Measurements from ENCODE around the gene SH3GL1.

SH3GL1 gene

DNA sequence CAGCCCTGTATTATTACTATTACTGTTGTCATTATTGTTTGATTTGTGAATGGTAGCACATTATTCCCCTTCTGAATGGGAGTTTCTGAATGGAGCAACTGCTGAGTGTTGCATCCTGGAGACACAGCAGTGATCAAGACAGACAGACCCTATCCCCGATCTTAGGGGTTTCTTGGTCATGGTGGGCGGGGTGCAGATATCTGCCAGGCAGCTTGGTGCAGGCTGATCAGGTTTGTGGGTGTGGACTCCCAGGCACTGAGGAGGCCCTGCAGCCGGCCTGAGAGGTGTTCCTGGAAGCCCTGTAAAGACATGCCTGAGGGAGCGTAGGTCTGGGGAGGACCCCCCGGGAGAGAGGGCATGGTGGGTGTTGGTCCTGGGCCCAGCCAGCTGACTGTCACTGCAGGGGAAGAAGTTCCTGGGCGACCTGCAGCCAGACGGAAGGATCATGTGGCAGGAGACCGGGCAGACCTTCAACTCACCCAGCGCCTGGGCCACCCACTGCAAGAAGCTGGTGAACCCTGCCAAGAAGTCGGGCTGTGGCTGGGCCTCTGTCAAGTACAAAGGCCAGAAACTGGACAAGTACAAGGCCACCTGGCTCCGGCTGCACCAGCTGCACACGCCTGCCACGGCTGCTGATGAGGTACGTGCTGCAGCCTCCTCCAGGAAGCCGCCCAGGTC is 54.9 kb downstream of the SH3GL1 start:
- no peak for FAIRE-seq
- no peak for DNase-seq (ENCODE audit: insufficient read length, low spot score)
- TF ChIP-seq, protein P1, sequence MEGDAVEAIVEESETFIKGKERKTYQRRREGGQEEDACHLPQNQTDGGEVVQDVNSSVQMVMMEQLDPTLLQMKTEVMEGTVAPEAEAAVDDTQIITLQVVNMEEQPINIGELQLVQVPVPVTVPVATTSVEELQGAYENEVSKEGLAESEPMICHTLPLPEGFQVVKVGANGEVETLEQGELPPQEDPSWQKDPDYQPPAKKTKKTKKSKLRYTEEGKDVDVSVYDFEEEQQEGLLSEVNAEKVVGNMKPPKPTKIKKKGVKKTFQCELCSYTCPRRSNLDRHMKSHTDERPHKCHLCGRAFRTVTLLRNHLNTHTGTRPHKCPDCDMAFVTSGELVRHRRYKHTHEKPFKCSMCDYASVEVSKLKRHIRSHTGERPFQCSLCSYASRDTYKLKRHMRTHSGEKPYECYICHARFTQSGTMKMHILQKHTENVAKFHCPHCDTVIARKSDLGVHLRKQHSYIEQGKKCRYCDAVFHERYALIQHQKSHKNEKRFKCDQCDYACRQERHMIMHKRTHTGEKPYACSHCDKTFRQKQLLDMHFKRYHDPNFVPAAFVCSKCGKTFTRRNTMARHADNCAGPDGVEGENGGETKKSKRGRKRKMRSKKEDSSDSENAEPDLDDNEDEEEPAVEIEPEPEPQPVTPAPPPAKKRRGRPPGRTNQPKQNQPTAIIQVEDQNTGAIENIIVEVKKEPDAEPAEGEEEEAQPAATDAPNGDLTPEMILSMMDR (IDR thresholded peaks at IDR 0.05; ENCODE audit: insufficient read depth, missing control alignments): no peak

DNA sequence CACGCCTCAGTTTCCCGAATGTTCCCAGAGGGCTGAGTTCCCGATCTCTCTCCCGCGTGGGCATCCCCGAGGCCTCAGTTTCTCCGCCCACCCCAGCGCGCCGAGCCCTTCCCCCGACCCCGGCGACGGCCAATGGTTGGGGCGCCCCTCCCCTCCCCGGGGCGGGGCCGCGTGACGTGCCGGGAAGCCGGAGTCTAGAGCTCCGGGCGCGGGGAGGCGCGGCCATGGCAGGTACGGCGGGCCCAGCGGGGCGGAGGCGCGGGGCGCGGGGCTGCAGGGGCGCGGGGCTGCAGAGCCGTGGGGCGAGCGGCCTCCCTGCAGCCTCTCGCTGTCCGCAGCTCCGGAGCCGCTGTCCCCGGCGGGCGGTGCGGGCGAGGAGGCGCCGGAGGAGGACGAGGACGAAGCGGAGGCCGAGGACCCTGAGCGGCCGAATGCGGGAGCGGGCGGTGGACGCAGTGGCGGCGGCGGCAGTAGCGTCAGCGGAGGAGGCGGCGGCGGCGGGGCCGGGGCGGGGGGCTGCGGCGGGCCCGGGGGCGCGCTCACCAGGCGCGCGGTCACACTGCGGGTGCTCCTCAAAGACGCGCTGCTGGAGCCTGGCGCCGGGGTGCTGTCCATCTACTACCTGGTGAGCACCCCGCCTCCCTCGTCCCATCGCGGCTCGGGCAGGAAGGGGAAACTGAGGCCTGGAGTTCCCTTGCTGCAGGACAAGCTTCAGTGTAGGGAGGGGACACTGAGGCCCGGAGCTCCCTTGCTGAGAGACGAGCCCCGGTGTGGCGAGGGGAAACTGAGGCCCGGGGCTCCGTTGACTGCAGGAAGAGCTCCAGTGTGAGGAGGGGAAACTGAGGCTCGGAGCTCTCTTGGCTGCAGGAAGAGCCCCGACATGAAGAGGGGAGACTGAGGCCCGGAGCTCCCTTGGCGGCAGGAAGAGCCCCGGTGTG is 56.7 kb downstream of the SH3GL1 start, which contains the start of gene MPND:
Gene MPND (plus strand): TSS at position 193 of the 938 bp plus-strand sequence. CDS start 32 bp downstream, at position 225.
- no peak for FAIRE-seq
- no peak for DNase-seq (ENCODE audit: insufficient read length, low spot score)
- TF ChIP-seq, protein P1 (IDR thresholded peaks at IDR 0.05; ENCODE audit: insufficient read depth, missing control alignments): no peak

DNA sequence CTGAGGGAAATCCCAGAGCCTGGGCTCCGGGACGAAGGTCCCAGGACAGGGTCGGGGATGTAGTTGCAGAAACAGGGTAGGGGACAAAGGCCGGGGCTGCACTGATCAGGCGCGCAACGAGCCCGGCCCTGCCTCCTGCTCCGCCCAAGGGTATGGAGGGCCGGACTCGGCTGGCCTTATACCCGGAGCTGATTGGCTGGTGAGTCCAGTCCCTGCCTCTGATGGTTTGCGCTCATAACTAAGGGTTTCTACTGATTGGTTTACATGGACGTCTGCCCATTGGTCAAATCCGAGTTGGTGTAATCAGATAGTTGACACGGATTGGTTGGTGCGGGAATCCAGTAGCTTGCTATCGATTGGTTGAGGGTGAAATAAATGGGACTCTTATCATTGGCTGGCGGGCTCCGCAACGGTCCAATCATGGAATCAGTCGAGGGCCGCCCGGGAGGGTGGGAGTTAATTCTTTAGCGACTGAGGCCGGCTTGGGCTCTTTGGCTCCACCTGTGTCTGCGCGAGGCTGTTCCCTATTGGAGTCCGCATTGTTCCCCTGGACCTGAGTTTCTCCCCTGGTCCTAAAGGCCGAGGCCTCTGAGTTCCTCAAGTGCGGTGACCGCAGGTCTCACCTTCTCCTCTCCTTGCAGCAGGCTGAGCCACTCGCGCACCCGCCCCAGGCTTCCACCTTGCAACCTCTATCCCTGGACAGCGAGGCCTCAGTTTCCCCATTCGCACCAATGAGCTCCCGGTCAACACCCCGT is 57.6 kb downstream of the SH3GL1 start:
- TF ChIP-seq, protein P1 (IDR thresholded peaks at IDR 0.05; ENCODE audit: insufficient read depth, missing control alignments): no peak

DNA sequence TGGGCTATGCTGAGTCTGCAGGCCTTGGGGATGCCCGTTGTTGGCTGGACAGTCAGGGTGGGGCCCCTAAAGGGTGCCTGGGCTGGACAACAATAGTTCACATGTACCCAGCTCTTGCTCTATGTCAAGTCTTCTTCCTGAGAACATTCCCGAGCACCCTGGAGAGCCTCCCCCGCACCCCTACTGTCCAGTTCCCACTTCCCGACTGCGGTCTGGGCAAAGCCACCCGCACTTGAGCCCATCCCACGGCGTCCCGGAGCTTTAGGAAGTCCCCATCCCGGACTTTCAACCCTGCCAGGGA is 58.1 kb downstream of the SH3GL1 start:
- TF ChIP-seq, protein P1 (IDR thresholded peaks at IDR 0.05; ENCODE audit: insufficient read depth, missing control alignments): no peak
- FAIRE-seq (no peak), DNase-seq (ENCODE audit: insufficient read length, low spot score) (no peak)

More for the DNA sequence above, 57.6 kb downstream of the SH3GL1 start:
- DNase-seq (ENCODE audit: insufficient read length, low spot score): no peak
- peak; percentile 71 for FAIRE-seq

DNA sequence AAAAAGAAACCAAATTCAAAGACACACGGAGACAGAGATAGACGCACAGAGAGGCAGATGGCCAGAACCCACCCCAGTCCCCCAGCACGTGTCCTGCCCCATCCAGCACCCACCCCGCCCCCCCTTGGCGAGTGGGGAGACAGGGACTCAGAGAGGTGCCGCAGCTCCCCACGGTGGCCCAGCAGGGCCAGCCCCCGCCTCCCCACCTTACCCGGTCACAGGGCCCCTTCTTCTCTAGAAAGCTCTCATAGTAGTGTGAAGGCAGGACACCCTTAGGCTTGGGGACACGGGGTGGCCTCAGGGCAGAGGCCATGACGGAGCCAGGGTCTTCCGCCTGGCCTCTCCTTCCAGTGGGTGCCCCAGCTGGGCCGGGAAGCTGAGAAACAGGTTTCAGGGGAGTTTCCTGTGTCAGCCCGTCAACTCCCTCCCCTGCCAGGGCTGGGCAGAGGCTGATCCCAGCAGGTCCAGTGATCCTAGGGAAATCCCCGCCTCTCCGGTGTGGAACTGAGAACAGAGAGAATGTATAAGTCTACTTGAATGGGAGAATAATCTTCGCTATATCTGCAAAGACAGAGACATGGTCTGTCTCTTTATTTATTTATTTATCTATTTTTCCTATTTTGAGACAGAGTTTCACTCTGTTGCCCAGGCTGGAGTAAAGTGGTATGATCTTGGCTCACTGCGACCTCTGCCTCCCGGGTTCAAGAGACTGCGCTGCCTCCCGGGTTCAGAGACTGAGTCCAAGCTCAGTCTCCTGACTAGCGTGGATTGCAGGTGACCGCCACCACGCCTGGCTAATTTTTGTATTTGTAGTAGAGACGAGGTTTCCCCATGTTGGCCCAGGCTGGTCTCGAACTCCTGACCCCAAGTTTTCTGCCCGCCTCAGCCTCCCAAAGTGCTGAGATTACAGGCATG is 61.6 kb downstream of the SH3GL1 start, which contains the start of gene STAP2:
Gene STAP2 (minus strand): TSS at position 387 of the 915 bp plus-strand sequence. CDS start 74 bp downstream, at position 313.
- TF ChIP-seq, protein P1 (IDR thresholded peaks at IDR 0.05; ENCODE audit: insufficient read depth, missing control alignments): no peak
- DNase-seq (ENCODE audit: insufficient read length, low spot score) (no peak), FAIRE-seq (no peak)

DNA sequence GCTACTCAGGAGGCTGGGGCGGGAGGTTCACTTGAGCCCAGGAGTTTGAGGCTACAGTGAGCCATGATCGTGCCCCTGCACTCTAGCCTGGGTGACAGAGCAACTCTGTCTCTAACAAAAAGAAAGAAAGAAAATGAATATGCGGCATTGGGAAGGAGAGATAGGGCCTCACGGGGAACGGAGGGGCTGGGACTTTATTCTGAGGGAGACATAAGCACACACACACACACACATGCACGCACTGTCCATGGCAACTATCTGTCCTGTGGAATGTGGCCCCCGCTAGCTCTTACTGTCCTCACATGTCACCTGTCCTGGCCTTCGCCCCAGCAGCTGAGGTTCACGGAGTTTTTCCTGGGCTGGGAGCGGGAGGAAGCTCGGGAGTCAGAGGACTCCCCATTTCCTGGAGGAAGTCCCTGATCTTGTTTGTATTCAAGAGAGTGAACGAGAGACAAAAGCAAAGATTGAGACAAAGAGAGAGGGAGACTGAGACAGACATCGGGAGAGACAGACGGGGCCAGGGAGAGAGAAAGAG is 62.4 kb downstream of the SH3GL1 start:
- no peak for FAIRE-seq
- TF ChIP-seq, protein P1 (IDR thresholded peaks at IDR 0.05; ENCODE audit: insufficient read depth, missing control alignments): no peak

More for the DNA sequence above, 62.4 kb downstream of the SH3GL1 start:
- DNase-seq (ENCODE audit: insufficient read length, low spot score): no peak

All from D721Med (cell line).